SK-N-MC (cell line): ENCODE results near the gene NRGN.

ENCODE experiments used
- DNase-seq: peaks from one replicate; pipeline ENCODE4 v3.0.0-alpha.2; 2011; ENCODE audit warnings: low read depth, low spot score
- H3K27ac ChIP-seq: fragments of 200-600 bp; sonication (generic); 2 replicates; pipeline ENCODE4 v1.5.1; 2016; ENCODE audit warnings: mixed run types
- H3K36me3 ChIP-seq: fragments of 200-600 bp; sonication (generic); 2 replicates; pipeline ENCODE4 v1.6.1; 2017; ENCODE audit warnings: antibody characterized with exemption, low read length, mixed read lengths; ENCODE audit not compliant: insufficient read depth
- H3K4me3 ChIP-seq: fragments of 200-600 bp; sonication (generic); 2 replicates; pipeline ENCODE4 v1.5.1; 2016
- H3K9ac ChIP-seq: fragments of 200-600 bp; sonication (generic); 2 replicates; pipeline ENCODE4 v1.8.0; 2017; ENCODE audit warnings: mixed run types, mixed read lengths; ENCODE audit not compliant: insufficient read length
- H3K9me3 ChIP-seq: fragments of 200-600 bp; sonication (generic); 2 replicates; pipeline ENCODE4 v1.6.1; 2017; ENCODE audit warnings: low read depth, mild to moderate bottlenecking, antibody characterized with exemption, low read length, moderate library complexity, mixed read lengths
- EZH2 ChIP-seq: fragments of 200-600 bp; sonication (generic); IDR thresholded peaks from one replicate; pipeline ENCODE4 v1.6.1; 2017; ENCODE audit warnings: antibody characterized with exemption
- FOXP2 ChIP-seq: optimal IDR thresholded peaks from 2 replicates; pipeline ENCODE3; 2011; ENCODE audit warnings: mild to moderate bottlenecking, moderate library complexity; ENCODE audit not compliant: insufficient read depth; ENCODE audit errors: extremely low read length, control extremely low read depth
- POLR2AphosphoS5 ChIP-seq: IDR thresholded peaks from 2 replicates; pipeline ENCODE4 v1.6.1; 2012; ENCODE audit warnings: mild to moderate bottlenecking, low read depth, low read length, borderline replicate concordance

NRGN gene

DNA sequence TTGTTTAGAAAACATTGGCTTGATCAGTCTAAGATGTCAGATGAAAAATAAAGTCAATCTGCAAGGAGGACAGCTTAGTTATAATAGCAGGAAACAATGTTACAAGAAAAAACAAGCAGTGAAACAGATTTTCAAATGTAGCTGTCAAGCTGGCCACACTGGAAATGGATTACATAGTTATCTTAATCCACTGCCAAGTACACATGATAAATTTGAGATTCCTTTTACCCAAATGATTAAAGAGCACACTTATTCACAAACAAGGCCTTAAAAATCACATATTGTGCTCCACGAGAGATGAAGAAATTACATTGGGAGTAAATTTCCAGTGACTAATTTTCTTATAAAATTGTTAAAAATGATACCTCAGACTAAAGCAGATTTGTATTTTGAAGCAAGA lies 39.8 kb downstream of the NRGN start:
- H3K9ac ChIP-seq = no peak overlapping the region
- no peak overlapping the region for H3K27ac ChIP-seq
- TF ChIP-seq FOXP2 (no peak), EZH2 (no peak), POLR2AphosphoS5 (no peak)
- no peaks in the 10 kb centered on the region for H3K9me3 ChIP-seq
- no peak overlapping the region for H3K4me3 ChIP-seq
- no peak for DNase-seq
- no peaks in the 10 kb centered on the region for H3K36me3 ChIP-seq

DNA sequence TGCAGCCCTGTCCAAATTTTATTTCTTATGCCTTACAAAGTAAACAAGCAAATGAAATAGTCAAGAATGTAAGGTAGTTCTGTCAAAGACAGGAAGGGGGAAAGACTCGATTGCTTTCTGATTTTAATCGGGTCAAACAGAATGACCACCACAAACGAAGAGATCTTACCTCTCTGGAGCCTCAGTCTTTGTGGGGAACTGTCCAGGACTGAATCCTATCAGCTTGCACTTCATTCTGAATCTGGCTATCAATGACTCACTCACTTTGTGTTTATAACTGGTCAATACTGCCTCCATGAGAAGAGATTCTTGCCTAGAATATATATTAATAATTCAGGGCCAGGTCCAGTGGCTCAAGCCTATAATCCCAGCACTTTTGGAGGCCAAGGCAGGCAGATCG lies 43.3 kb downstream of the NRGN start:
- TF ChIP-seq FOXP2 (no peak), POLR2AphosphoS5 (no peak), EZH2 (no peak)

DNA sequence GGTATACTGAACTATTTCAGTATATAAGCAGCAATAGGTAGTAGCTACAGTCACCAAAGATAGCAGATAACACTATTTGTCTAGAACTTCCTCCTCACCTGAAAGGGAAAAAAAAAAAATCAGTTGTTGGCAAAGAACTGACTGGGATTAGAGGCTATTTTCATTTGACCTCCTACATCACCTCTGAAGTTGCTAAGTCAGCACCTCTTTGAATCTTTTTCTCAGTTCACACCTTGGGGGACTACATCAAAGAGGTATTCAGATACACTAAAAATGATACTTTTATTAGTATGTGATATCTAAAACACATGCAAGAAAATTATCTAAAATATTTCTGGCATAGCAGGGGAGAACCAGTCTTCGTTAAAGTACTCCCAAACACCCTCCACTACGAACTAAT lies 44.3 kb downstream of the NRGN start:
- no peak for DNase-seq
- Histone ChIP-seq H3K9me3 (no peaks in the 10 kb centered on the region), H3K9ac (no peak overlapping the region), H3K36me3 (no peaks in the 10 kb centered on the region), H3K27ac (no peak overlapping the region), H3K4me3 (no peak overlapping the region)
- TF ChIP-seq POLR2AphosphoS5 = no peak
- TF ChIP-seq FOXP2 = no peak
- no peak for TF ChIP-seq EZH2

More for the DNA sequence above, 43.3 kb downstream of the NRGN start:
- Histone ChIP-seq H3K4me3 (no peak overlapping the region), H3K36me3 (no peaks in the 10 kb centered on the region), H3K9me3 (no peaks in the 10 kb centered on the region), H3K27ac (no peak overlapping the region), H3K9ac (no peak overlapping the region)
- DNase-seq = no peak

DNA sequence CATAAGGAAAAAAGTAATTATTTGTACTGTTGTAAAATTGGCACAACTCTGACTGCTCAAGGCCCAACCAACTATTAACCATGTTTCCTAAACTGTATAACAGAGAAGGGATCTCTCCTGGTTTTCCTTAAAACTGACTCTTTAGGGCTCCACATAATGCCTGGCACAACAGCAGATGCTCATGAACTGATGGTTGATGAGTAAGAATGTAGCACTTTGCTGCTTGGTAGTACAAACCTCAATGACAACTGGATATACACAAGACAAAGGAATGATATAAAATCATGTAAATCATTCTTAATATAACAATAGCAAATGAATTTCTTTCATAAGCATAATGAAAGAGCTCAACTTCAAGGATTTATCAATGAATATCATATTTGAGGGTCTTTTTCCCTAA lies 48.8 kb downstream of the NRGN start:
- Histone ChIP-seq H3K4me3 (no peak overlapping the region), H3K36me3 (no peaks in the 10 kb centered on the region), H3K9ac (no peak overlapping the region), H3K27ac (no peak overlapping the region), H3K9me3 (no peaks in the 10 kb centered on the region)
- DNase-seq = no peak
- TF ChIP-seq POLR2AphosphoS5 (no peak), EZH2 (no peak), FOXP2 (no peak)

DNA sequence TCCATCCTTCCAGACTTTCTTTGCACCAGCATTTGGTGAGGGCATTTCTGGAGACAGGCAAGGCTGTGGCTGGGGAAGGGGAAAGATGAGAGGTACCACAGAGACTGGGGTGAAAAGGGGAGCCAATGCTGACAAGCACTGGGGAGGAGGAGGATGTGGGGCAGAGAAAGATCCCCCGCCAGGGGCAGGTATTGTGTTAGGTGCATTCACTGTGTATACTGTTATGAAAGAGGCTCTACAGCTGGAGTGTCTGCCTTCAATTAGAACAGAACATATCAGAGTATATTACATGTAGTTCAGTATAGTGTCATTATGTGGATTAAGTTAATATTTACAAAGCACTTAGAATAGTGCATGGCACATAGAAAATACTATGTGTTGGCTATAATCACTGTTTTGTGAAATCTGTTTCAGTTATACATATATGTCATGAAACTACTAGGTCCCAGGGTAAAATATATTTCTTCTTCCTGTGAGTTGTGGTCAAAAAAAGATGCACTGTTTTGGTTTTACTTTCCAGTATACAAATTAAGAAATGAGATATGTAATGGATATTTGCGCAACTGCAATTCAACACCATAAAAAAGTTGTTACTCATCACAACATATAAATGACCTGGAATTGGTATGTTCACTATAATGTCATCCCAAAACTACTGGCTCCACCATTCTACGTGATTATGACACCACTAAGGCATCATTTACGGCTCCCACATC lies 52.0 kb downstream of the NRGN start:
- Histone ChIP-seq H3K4me3 (no peak overlapping the region), H3K9ac (no peak overlapping the region), H3K36me3 (no peaks in the 10 kb centered on the region), H3K27ac (no peak overlapping the region), H3K9me3 (no peaks in the 10 kb centered on the region)
- TF ChIP-seq EZH2 (no peak), POLR2AphosphoS5 (no peak), FOXP2 (no peak)
- no peak for DNase-seq

DNA sequence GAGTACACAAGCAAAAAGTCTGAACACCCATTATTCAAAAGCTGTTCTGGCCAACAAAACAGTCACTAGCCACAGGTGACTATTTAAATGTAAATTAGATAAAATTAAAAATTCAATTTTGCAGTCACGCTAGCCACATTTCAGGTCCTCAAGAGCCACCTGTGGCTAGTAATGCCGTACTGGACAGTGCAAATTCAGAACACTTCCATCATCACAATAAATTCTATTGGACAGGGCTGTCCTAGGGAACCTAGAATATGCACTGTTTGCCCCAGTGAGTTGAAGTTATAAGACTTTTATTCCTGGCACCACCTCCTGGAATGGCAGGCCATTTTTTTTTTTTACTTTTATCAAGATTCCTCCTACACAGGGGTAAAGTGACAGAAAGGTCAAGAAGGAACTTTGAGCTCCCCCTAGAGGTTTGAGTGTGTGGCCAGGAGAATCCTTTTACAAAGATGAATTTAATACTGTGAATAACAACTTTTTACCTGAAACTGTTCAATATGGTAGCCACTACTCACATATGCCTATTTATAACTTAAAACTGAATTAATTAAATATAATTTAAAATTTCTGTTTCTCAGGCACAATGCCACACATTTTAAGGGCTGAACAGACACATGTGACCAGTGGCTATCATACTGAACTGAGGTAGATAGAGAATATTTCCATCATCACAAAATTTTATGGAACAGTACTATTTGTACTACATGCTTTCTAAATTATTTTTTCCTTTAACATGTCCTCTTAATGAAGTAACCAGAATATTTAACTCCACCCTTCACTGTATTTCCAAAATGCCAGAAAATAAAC lies 53.9 kb downstream of the NRGN start:
- Histone ChIP-seq H3K27ac (no peak overlapping the region), H3K9me3 (no peaks in the 10 kb centered on the region), H3K9ac (no peak overlapping the region), H3K36me3 (no peaks in the 10 kb centered on the region), H3K4me3 (no peak overlapping the region)
- DNase-seq = no peak
- no peak for TF ChIP-seq EZH2
- no peak for TF ChIP-seq FOXP2
- TF ChIP-seq POLR2AphosphoS5 = no peak

DNA sequence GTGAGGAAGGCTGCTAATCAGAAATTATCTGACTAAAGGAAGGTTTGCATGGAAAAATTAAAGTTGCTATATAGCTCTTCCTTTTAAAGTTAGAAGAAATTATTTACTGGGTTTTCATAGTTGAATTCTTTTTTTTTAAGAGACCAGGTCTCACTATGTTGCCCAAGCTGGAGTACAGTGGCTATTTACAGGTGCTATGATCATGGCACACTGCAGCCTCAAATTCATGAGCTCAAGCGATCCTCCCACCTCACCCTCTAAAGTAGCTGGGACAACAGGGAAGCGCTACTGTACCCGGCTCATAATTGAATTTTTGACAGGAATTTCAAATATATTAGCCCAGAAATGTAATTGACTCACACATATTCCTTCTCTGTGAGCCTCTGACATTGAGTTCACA lies 56.6 kb downstream of the NRGN start:
- no peak overlapping the region for H3K27ac ChIP-seq
- no peak overlapping the region for H3K9ac ChIP-seq
- TF ChIP-seq EZH2 (no peak), POLR2AphosphoS5 (no peak), FOXP2 (no peak)
- no peak overlapping the region for H3K4me3 ChIP-seq
- no peaks in the 10 kb centered on the region for H3K36me3 ChIP-seq
- no peaks in the 10 kb centered on the region for H3K9me3 ChIP-seq
- no peak for DNase-seq
